K562 (cell line): ENCODE data around the gene NACC1. TPM values are rescaled to one million over a fixed set of nuclear protein-coding genes. Genes with fewer than 3 reads are reported as not detected.

ENCODE experiments used
- CXXC5 ChIP-seq: fragments of 250-450 bp; sonication (Bioruptor Pico); IDR thresholded peaks from 2 replicates; pipeline ENCODE4 v1.8.0; 2022; ENCODE audit warnings: inconsistent platforms, mild to moderate bottlenecking, moderate library complexity
- GABPA ChIP-seq: fragments of 200-800 bp; sonication (Bioruptor generic); conservative IDR thresholded peaks from 2 replicates; pipeline ENCODE4 v1.6.1; 2016; ENCODE audit warnings: low read depth, missing genetic modification characterization, missing compliant biosample characterization
- NFE2L1 ChIP-seq: fragments of 450-650 bp; IDR thresholded peaks from 2 replicates; pipeline ENCODE4 v1.6.1; 2016; ENCODE audit warnings: missing genetic modification characterization, low read depth, mild to moderate bottlenecking, missing compliant biosample characterization, moderate library complexity, borderline replicate concordance
- RCOR1 ChIP-seq, 2 experiments: IDR thresholded peaks; 2 replicates each; pipeline ENCODE4 v1.6.1; 2012; ENCODE audit warnings: low read depth in 2 of 2, low read length in 2 of 2, borderline replicate concordance in 1 of 2, improper control_type of control experiment in 1 of 2
- THRAP3 ChIP-seq: fragments of 450-650 bp; IDR thresholded peaks from 2 replicates; pipeline ENCODE4 v1.6.1; 2016; ENCODE audit warnings: mild to moderate bottlenecking, inconsistent platforms, borderline replicate concordance
- polyA plus RNA-seq, 8 experiments: library from polyadenylated mRNA; depleted of rRNA in 4 of 8; stranded (reverse) in 5 of 8; unstranded in 3 of 8; fragments of >200 nt; fragmentation: Nextera tagmentation in 2 of 8; fragmentation: Illumina TruSeq in 1 of 8; extraction: Ambion mirVana in 2 of 8; extraction: Trizol in 1 of 8; gene quantifications; 2 replicates each; pipeline versions ENCODE4 v1.2.1 to v1.2.3, GENCODE V29; 2011 to 2014; ENCODE audit warnings: inconsistent platforms in 1 of 8, missing spikeins in 1 of 8
- total RNA-seq, 7 experiments: library from RNA; depleted of rRNA in 6 of 7; stranded (reverse); fragments of >200 nt in 6 of 7; fragmentation: Illumina TruSeq in 2 of 7; extraction: Trizol in 2 of 7; gene quantifications; 2 replicates each; pipeline versions ENCODE4 v1.2.1 to v1.2.3, GENCODE V29; 2011 to 2021; ENCODE audit warnings: low replicate concordance in 1 of 7
- TF ChIP-seq, protein P1 (sequence below), 3 experiments: IDR thresholded peaks in 2 of 3; conservative IDR thresholded peaks in 1 of 3; 2 replicates each; pipeline ENCODE4 v1.5.1; 2011 to 2012; ENCODE audit warnings: low read length in 3 of 3, mild to moderate bottlenecking in 3 of 3, control low read depth in 2 of 3, improper control_type of control experiment in 1 of 3, inconsistent platforms in 1 of 3, low read depth in 1 of 3, mixed read lengths in 1 of 3, moderate library complexity in 1 of 3; ENCODE audit not compliant: insufficient read depth in 2 of 3
- TF ChIP-seq, protein P2 (sequence below): sonication (generic); formaldehyde crosslinking; IDR thresholded peaks from 2 replicates; pipeline ENCODE4 v1.9.0; 2022; ENCODE audit warnings: mild to moderate bottlenecking, missing genetic modification reagents
- TF ChIP-seq, protein P3 (sequence below): sonication (generic); formaldehyde crosslinking; IDR thresholded peaks from 2 replicates; pipeline ENCODE4 v1.8.0; 2023; ENCODE audit warnings: mild to moderate bottlenecking, missing genetic modification reagents
- TF ChIP-seq, protein P4 (sequence below): fragments of 450-650 bp; formaldehyde crosslinking; IDR thresholded peaks from 2 replicates; pipeline ENCODE4 v1.4.0; 2020; ENCODE audit warnings: mild to moderate bottlenecking, moderate library complexity
- TF ChIP-seq, protein P5 (sequence below): sonication (generic); formaldehyde crosslinking; IDR thresholded peaks from 2 replicates; pipeline ENCODE4 v1.8.1; 2023; ENCODE audit warnings: missing genetic modification reagents, mild to moderate bottlenecking, borderline replicate concordance

NACC1 gene
- total and polyA plus RNA-seq, 9 of the 15 experiments (the other 6 are each of a cell fraction or from before 2014, with no cell fraction given), result 0.04 to 96.6 (median 25.8) TPM

DNA sequence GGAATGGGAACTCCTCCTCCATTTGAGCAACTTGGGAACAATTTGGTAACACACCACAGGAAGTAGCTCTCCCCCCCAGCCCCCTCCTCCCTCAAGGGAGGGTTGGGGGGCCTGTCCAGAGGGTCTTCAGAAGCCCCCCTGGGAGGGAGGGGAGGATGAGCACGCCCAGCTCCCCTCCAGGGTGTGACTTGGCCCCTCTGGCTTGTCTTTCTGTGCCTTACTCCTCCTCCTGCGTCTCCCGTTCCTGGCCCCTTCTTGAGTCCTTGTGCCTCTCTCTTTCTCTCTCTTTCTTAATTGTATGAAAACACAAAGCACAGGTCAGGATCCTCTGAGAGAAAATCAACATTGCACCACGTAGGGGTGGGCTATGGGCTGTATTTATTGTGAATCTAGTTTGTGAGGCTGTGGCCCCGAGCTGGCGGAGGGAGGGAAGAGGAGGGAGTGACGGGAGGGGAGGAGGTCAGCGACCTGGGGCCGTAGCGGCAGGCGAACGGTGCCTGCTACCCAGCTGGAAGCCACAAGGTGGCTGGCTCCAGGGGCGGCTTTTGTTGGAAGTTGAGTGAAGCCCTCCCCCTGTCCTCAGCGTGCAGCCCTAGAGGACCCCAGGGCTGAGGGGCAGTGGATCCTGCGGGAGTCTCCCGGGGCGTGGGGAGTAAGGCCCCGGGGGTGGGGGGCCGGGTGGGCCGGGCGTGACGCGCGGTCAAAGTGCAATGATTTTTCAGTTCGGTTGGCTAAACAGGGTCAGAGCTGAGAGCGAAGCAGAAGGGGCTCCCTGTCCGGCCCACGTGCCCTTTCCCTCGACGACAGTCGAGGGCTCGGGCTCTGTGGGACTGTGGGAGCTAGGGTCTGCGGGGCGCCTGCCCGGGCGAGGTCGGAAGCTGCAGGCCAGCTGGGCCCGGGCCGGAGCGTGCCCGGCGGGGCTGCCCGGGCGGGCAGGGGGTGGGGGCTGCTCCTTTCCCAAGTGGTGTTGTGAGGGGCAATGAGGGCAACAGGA lies 21.8 kb upstream of the NACC1 start (continued):
- TF ChIP-seq, protein P1, sequence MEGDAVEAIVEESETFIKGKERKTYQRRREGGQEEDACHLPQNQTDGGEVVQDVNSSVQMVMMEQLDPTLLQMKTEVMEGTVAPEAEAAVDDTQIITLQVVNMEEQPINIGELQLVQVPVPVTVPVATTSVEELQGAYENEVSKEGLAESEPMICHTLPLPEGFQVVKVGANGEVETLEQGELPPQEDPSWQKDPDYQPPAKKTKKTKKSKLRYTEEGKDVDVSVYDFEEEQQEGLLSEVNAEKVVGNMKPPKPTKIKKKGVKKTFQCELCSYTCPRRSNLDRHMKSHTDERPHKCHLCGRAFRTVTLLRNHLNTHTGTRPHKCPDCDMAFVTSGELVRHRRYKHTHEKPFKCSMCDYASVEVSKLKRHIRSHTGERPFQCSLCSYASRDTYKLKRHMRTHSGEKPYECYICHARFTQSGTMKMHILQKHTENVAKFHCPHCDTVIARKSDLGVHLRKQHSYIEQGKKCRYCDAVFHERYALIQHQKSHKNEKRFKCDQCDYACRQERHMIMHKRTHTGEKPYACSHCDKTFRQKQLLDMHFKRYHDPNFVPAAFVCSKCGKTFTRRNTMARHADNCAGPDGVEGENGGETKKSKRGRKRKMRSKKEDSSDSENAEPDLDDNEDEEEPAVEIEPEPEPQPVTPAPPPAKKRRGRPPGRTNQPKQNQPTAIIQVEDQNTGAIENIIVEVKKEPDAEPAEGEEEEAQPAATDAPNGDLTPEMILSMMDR (IDR thresholded peaks at IDR 0.05 in 2 of 3, conservative IDR thresholded peaks at IDR 0.05 in 1 of 3; ENCODE audit: insufficient read depth in 2 of 3, low read depth in 1 of 3, low read length in 3 of 3), result peak; percentile 53 to 71 (median 57)
- TF ChIP-seq NFE2L1 (tag) (no peak), GABPA (peak; percentile 44), THRAP3 (no peak), CXXC5 (CRISPR knock-in tag) (peak; percentile 74), RCOR1 (IDR thresholded peaks at IDR 0.05; ENCODE audit: borderline replicate concordance in 1 of 2, low read depth in 2 of 2, low read length in 2 of 2) (peak in 1 of 2 experiments; percentile 24; a peak in 1 of 4 replicates)
- TF ChIP-seq, protein P2, sequence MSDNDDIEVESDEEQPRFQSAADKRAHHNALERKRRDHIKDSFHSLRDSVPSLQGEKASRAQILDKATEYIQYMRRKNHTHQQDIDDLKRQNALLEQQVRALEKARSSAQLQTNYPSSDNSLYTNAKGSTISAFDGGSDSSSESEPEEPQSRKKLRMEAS (CRISPR knock-in tag), result peak; percentile 75
- TF ChIP-seq, protein P3, sequence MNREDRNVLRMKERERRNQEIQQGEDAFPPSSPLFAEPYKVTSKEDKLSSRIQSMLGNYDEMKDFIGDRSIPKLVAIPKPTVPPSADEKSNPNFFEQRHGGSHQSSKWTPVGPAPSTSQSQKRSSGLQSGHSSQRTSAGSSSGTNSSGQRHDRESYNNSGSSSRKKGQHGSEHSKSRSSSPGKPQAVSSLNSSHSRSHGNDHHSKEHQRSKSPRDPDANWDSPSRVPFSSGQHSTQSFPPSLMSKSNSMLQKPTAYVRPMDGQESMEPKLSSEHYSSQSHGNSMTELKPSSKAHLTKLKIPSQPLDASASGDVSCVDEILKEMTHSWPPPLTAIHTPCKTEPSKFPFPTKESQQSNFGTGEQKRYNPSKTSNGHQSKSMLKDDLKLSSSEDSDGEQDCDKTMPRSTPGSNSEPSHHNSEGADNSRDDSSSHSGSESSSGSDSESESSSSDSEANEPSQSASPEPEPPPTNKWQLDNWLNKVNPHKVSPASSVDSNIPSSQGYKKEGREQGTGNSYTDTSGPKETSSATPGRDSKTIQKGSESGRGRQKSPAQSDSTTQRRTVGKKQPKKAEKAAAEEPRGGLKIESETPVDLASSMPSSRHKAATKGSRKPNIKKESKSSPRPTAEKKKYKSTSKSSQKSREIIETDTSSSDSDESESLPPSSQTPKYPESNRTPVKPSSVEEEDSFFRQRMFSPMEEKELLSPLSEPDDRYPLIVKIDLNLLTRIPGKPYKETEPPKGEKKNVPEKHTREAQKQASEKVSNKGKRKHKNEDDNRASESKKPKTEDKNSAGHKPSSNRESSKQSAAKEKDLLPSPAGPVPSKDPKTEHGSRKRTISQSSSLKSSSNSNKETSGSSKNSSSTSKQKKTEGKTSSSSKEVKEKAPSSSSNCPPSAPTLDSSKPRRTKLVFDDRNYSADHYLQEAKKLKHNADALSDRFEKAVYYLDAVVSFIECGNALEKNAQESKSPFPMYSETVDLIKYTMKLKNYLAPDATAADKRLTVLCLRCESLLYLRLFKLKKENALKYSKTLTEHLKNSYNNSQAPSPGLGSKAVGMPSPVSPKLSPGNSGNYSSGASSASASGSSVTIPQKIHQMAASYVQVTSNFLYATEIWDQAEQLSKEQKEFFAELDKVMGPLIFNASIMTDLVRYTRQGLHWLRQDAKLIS (CRISPR knock-in tag), result peak; percentile 12; the same call in 1 of the 2 replicates
- TF ChIP-seq, protein P4, sequence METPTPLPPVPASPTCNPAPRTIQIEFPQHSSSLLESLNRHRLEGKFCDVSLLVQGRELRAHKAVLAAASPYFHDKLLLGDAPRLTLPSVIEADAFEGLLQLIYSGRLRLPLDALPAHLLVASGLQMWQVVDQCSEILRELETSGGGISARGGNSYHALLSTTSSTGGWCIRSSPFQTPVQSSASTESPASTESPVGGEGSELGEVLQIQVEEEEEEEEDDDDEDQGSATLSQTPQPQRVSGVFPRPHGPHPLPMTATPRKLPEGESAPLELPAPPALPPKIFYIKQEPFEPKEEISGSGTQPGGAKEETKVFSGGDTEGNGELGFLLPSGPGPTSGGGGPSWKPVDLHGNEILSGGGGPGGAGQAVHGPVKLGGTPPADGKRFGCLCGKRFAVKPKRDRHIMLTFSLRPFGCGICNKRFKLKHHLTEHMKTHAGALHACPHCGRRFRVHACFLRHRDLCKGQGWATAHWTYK (CRISPR knock-in tag), result peak; percentile 72; the same call in 1 of the 2 replicates
- TF ChIP-seq, protein P5, sequence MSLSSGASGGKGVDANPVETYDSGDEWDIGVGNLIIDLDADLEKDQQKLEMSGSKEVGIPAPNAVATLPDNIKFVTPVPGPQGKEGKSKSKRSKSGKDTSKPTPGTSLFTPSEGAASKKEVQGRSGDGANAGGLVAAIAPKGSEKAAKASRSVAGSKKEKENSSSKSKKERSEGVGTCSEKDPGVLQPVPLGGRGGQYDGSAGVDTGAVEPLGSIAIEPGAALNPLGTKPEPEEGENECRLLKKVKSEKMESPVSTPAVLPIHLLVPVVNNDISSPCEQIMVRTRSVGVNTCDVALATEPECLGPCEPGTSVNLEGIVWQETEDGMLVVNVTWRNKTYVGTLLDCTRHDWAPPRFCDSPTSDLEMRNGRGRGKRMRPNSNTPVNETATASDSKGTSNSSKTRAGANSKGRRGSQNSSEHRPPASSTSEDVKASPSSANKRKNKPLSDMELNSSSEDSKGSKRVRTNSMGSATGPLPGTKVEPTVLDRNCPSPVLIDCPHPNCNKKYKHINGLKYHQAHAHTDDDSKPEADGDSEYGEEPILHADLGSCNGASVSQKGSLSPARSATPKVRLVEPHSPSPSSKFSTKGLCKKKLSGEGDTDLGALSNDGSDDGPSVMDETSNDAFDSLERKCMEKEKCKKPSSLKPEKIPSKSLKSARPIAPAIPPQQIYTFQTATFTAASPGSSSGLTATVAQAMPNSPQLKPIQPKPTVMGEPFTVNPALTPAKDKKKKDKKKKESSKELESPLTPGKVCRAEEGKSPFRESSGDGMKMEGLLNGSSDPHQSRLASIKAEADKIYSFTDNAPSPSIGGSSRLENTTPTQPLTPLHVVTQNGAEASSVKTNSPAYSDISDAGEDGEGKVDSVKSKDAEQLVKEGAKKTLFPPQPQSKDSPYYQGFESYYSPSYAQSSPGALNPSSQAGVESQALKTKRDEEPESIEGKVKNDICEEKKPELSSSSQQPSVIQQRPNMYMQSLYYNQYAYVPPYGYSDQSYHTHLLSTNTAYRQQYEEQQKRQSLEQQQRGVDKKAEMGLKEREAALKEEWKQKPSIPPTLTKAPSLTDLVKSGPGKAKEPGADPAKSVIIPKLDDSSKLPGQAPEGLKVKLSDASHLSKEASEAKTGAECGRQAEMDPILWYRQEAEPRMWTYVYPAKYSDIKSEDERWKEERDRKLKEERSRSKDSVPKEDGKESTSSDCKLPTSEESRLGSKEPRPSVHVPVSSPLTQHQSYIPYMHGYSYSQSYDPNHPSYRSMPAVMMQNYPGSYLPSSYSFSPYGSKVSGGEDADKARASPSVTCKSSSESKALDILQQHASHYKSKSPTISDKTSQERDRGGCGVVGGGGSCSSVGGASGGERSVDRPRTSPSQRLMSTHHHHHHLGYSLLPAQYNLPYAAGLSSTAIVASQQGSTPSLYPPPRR (CRISPR knock-in tag), result no peak
